SK-N-SH (cell line): ENCODE data around the gene TBC1D19. TPM values are rescaled to one million over a fixed set of nuclear protein-coding genes. Genes with fewer than 3 reads are reported as not detected.
A peak's percentile ranks its signal among the peaks of the same experiment; 100 is the strongest.

ENCODE experiments used
- CTCF ChIA-PET: fragments of 300-600, 350-600 bp; formaldehyde crosslinking; extraction: SDS; loops from one replicate; lab custom pipeline; 2021; lab: Yijun Ruan, JAX
- POLR2A ChIA-PET: fragments of 350-600 bp; sonication (Branson Sonifier 250); formaldehyde crosslinking; extraction: SDS; loops from one replicate; lab custom pipeline; 2020; ENCODE audit warnings: antibody characterized with exemption, inconsistent platforms; lab: Yijun Ruan, JAX
- DNase-seq: peaks from one replicate; pipeline ENCODE4 v3.0.0; 2012
- H2AFZ ChIP-seq: fragments of 200-600 bp; sonication (generic); 2 replicates; pipeline ENCODE4 v1.8.1; 2016; ENCODE audit warnings: antibody characterized with exemption, mild to moderate bottlenecking, low read depth
- H3F3A ChIP-seq: fragments of 200-600 bp; sonication (generic); replicated peaks from 2 replicates; pipeline ENCODE3; 2016; ENCODE audit warnings: antibody characterized with exemption, mild to moderate bottlenecking; ENCODE audit not compliant: insufficient read depth
- H3K27ac ChIP-seq, 2 experiments: fragments of 200-500 bp in 1 of 2; fragments of 200-600 bp in 1 of 2; sonication (Bioruptor generic) in 1 of 2; sonication (generic), shearing (Covaris generic) in 1 of 2; 2 replicates each; pipeline versions ENCODE4 v1.5.1 to v1.6.1; 2014 to 2016; ENCODE audit warnings: low read depth in 2 of 2, inconsistent platforms in 1 of 2, low read length in 1 of 2, mild to moderate bottlenecking in 1 of 2, mixed read lengths in 1 of 2
- H3K27me3 ChIP-seq: fragments of 200-600 bp; sonication (generic), shearing (Covaris generic); 2 replicates; pipeline ENCODE4 v1.6.1; 2016; ENCODE audit warnings: mixed run types; ENCODE audit not compliant: insufficient read depth
- H3K36me3 ChIP-seq, 2 experiments: fragments of 200-500 bp in 1 of 2; fragments of 200-600 bp in 1 of 2; sonication (Bioruptor generic) in 1 of 2; sonication (generic) in 1 of 2; replicated peaks in 1 of 2; 2 replicates each; pipeline versions ENCODE3 to v1.5.1; 2014 to 2016; ENCODE audit warnings: low read length in 1 of 2, mild to moderate bottlenecking in 1 of 2; ENCODE audit not compliant: insufficient read depth in 2 of 2, control insufficient read depth in 1 of 2
- H3K4me1 ChIP-seq, 2 experiments: fragments of 200-500 bp in 1 of 2; fragments of 200-600 bp in 1 of 2; sonication (Bioruptor generic) in 1 of 2; sonication (generic), shearing (Covaris generic) in 1 of 2; 2 replicates each; pipeline versions ENCODE4 v1.5.1 to v1.6.1; 2014 to 2016; ENCODE audit warnings: low read depth in 1 of 2, low read length in 1 of 2, mixed run types in 1 of 2; ENCODE audit not compliant: insufficient read depth in 2 of 2, control insufficient read depth in 1 of 2
- H3K4me2 ChIP-seq: fragments of 200-600 bp; sonication (generic), shearing (Covaris generic); 2 replicates; pipeline ENCODE4 v1.6.1; 2017; ENCODE audit warnings: mixed run types
- H3K4me3 ChIP-seq, 2 experiments: fragments of 200-500 bp in 1 of 2; fragments of 200-600 bp in 1 of 2; sonication (Bioruptor generic) in 1 of 2; sonication (generic), shearing (Covaris generic) in 1 of 2; 2 replicates each; pipeline versions ENCODE4 v1.5.1 to v1.8.1; 2014 to 2016; ENCODE audit warnings: low read depth in 2 of 2, inconsistent platforms in 1 of 2, low read length in 1 of 2, mild to moderate bottlenecking in 1 of 2, mixed read lengths in 1 of 2, moderate library complexity in 1 of 2
- H3K79me2 ChIP-seq: fragments of 200-600 bp; sonication (generic); 2 replicates; pipeline ENCODE4 v1.8.1; 2017; ENCODE audit warnings: mild to moderate bottlenecking; ENCODE audit not compliant: insufficient read depth
- H3K9ac ChIP-seq: fragments of 200-600 bp; sonication (generic); 2 replicates; pipeline ENCODE4 v1.6.1; 2017; ENCODE audit warnings: mixed run types
- H3K9me2 ChIP-seq: fragments of 200-600 bp; sonication (generic); 2 replicates; pipeline ENCODE4 v1.6.1; 2017; ENCODE audit warnings: mixed run types
- H3K9me3 ChIP-seq: fragments of 200-600 bp; sonication (generic); 2 replicates; pipeline ENCODE4 v1.6.1; 2017; ENCODE audit warnings: mixed run types, mild to moderate bottlenecking, moderate library complexity
- H4K20me1 ChIP-seq: fragments of 200-600 bp; sonication (generic); 2 replicates; pipeline ENCODE4 v1.6.1; 2017; ENCODE audit warnings: mild to moderate bottlenecking, mixed run types; ENCODE audit not compliant: insufficient read depth
- CHD2 ChIP-seq: fragments of 150-350 bp; IDR thresholded peaks from 2 replicates; pipeline ENCODE4 v1.6.1; 2018; ENCODE audit warnings: low read length; ENCODE audit not compliant: partially characterized antibody
- FOSL2 ChIP-seq: IDR thresholded peaks from 2 replicates; pipeline ENCODE4 v1.4.0; 2012; ENCODE audit warnings: low read depth, mild to moderate bottlenecking, moderate library complexity, borderline replicate concordance
- NFIC ChIP-seq: IDR thresholded peaks from 2 replicates; pipeline ENCODE4 v1.4.0; 2012; ENCODE audit warnings: borderline replicate concordance
- POLR2AphosphoS5 ChIP-seq: IDR thresholded peaks from 2 replicates; pipeline ENCODE4 v1.6.1; 2012; ENCODE audit warnings: low read depth, low read length
- RFX5 ChIP-seq: IDR thresholded peaks from 2 replicates; pipeline ENCODE4 v1.6.1; 2012; ENCODE audit warnings: mild to moderate bottlenecking, improper control_type of control experiment, low read length
- TCF12 ChIP-seq: IDR thresholded peaks from 2 replicates; pipeline ENCODE4 v1.4.0; 2012
- WGBS: methylation state at CpG from one replicate; pipeline ENCODE4 v1.1.6; 2017; ENCODE audit warnings: low lambda C conversion rate; 5-methylcytosine and 5-hydroxymethylcytosine counted together
- polyA plus RNA-seq, 3 experiments: library from polyadenylated mRNA; depleted of rRNA; stranded (reverse); fragments of >200 nt; gene quantifications; 2 replicates each; pipeline ENCODE4 v1.2.3, GENCODE V29; 2012
- TF ChIP-seq, protein P1 (sequence below): IDR thresholded peaks from 2 replicates; pipeline ENCODE4 v1.4.0; 2012; ENCODE audit warnings: low read depth
- TF ChIP-seq, protein P2 (sequence below): IDR thresholded peaks from 2 replicates; pipeline ENCODE4; 2012
- TF ChIP-seq, protein P3 (sequence below): IDR thresholded peaks from 2 replicates; pipeline ENCODE4 v1.4.0; 2012; ENCODE audit warnings: low read depth, borderline replicate concordance

TBC1D19 gene
- polyA plus RNA-seq, 1 of the 3 experiments (the other 2 are of a cell fraction), result 4.2 TPM

DNA sequence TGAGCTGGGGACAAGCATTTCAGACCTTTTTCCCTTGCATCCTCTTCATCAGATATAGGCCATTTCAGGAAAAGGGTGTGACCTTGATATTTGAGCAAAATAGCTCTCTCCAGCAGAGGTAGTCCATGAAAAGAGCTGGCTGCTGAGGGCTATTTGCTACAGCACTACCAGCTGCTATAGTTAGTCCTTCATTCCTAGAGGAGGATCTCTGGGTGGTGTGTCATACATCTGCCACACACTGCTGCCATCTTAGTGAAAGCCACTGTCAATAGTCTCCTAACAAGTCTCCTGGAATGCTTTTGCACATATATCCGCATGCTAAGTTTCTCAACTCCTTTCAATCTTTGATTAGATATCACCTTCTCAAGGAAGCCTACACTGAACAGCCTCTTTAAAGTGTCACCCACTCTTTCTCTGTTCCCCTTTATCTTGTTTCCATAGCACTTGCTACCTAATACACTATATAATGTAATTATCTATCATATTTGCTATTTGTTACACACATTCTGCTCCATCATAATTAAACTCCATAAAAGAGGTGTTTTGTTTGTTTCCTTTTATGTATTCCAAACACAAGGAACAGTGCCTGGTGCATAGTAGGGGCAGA is 131.9 kb downstream of the TBC1D19 start:
- Histone ChIP-seq H3K4me3 (no peak overlapping the region), H3K27me3 (no peaks in the 10 kb centered on the region), H3F3A (no peaks in the 10 kb centered on the region), H4K20me1 (no peaks in the 10 kb centered on the region), H3K9me2 (no peaks in the 10 kb centered on the region), H3K27ac (no peak overlapping the region), H3K4me1 (no peaks in the 10 kb centered on the region), H3K4me2 (no peak overlapping the region), H3K79me2 (no peaks in the 10 kb centered on the region), H3K9me3 (no peaks in the 10 kb centered on the region), H3K9ac (no peak overlapping the region), H2AFZ (no peak overlapping the region), H3K36me3 (peaks cover 0 to 6% of the 10 kb centered on the region in 2 experiments)
- WGBS, result 100% methylated on average over 1 of the region's 1 CpG
- TF ChIP-seq, protein P1, sequence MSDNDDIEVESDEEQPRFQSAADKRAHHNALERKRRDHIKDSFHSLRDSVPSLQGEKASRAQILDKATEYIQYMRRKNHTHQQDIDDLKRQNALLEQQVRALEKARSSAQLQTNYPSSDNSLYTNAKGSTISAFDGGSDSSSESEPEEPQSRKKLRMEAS, result no peak
- TF ChIP-seq RFX5, result no peak
- no peak for TF ChIP-seq CHD2
- no peak for TF ChIP-seq NFIC
- TF ChIP-seq POLR2AphosphoS5, result no peak
- no peak for TF ChIP-seq TCF12
- ChIA-PET POLR2A (no interaction called here), CTCF (no interaction called here)
- DNase-seq, result no peak

DNA sequence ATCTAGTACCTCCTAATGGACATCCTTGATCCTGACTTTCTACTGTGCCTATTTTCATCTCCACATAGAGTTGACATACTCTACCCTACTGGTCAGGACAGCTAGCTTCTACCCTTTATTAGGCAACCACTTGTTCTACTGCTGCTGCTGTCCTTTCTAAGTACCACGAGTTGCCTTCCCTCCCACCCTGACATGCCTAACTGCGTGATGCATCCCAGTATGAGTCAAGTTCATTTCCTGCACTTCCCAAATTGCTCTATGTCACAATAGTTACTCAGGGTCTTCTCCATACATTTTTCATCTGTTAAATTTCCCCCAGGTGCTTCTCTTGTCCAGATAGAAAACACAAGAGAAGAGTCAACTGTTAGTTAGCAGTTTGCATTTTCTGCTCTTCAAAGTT is 133.4 kb downstream of the TBC1D19 start:
- WGBS, result 20% methylated on average over 2 of the region's 2 CpGs
- Histone ChIP-seq H3K27ac (no peak overlapping the region), H2AFZ (no peak overlapping the region), H3K9ac (no peak overlapping the region), H3K79me2 (no peaks in the 10 kb centered on the region), H3K4me2 (peak overlapping the region; percentile 26; the same call in 1 of the 2 replicates), H3K9me3 (no peaks in the 10 kb centered on the region), H3K36me3 (peaks cover 2 to 6% of the 10 kb centered on the region in 2 experiments), H3F3A (no peaks in the 10 kb centered on the region), H4K20me1 (no peaks in the 10 kb centered on the region), H3K4me3 (no peak overlapping the region), H3K4me1 (no peaks in the 10 kb centered on the region), H3K27me3 (no peaks in the 10 kb centered on the region), H3K9me2 (no peaks in the 10 kb centered on the region)
- TF ChIP-seq FOSL2, result peak; percentile 64; the same call in 1 of the 2 replicates
- no peak for TF ChIP-seq RFX5
- TF ChIP-seq, protein P2, sequence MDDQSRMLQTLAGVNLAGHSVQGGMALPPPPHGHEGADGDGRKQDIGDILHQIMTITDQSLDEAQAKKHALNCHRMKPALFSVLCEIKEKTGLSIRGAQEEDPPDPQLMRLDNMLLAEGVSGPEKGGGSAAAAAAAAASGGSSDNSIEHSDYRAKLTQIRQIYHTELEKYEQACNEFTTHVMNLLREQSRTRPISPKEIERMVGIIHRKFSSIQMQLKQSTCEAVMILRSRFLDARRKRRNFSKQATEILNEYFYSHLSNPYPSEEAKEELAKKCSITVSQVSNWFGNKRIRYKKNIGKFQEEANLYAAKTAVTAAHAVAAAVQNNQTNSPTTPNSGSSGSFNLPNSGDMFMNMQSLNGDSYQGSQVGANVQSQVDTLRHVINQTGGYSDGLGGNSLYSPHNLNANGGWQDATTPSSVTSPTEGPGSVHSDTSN, result 0 out of 2 replicates have a peak, but pooled peaks have one; percentile 15
- TF ChIP-seq, protein P3, sequence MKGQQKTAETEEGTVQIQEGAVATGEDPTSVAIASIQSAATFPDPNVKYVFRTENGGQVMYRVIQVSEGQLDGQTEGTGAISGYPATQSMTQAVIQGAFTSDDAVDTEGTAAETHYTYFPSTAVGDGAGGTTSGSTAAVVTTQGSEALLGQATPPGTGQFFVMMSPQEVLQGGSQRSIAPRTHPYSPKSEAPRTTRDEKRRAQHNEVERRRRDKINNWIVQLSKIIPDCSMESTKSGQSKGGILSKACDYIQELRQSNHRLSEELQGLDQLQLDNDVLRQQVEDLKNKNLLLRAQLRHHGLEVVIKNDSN, result no peak
- CTCF ChIA-PET, result interaction anchor here (0.6 kb wide), 1 partner anchor 259 kb away, joined by 3 read pairs; no protein-coding TSS in a partner anchor
- POLR2A ChIA-PET, result no interaction called here
- no peak for DNase-seq
